ENCODE measurements around the gene RRN3. TPM values are rescaled to one million over a fixed set of nuclear protein-coding genes. Genes with fewer than 3 reads are reported as not detected.
A peak's percentile ranks its signal among the peaks of the same experiment; 100 is the strongest.
"Not testable (repeated sequence)": the region's sequence is repeated elsewhere in the genome, so short reads cannot be mapped to it uniquely, and the experiment has no call there.

The RRN3 gene
- total and polyA plus RNA-seq, 2 donors (not counting 3 experiments of a cell fraction or from before 2014, with no cell fraction given): 15.1 to 26.5 TPM

GRCh38 chr16:15031179-15031578 is 62.9 kb downstream of the RRN3 start:
- dilution Hi-C loops (cut with MboI; ENCODE audit: extremely low pct_ligation_motif_present, low sequenced_read_pairs) (no loop called here), intact Hi-C loops (cut with micrococcal nuclease) (no loop called here)
- Histone ChIP-seq H2AFZ (ENCODE audit: low read depth, low read length) (no peak overlapping the region), H3K9me1 (replicated peaks; ENCODE audit: control insufficient read depth, extremely low read depth, insufficient read depth, low read length) (no peaks in the 10 kb centered on the region), H3K27me3 (ENCODE audit: control insufficient read depth in 2 of 2, insufficient read depth in 2 of 2, low read length in 2 of 2) (no peaks in the 10 kb centered on the region), H4K20me1 (replicated peaks; ENCODE audit: control insufficient read depth, extremely low read depth, insufficient read depth, low read length) (no peaks in the 10 kb centered on the region), H3K79me2 (ENCODE audit: control insufficient read depth, insufficient read depth, low read length) (no peaks in the 10 kb centered on the region), H3K9ac (replicated peaks; ENCODE audit: extremely low read depth, insufficient read depth, low read length) (no peak overlapping the region), H3K4me3 (replicated peaks in 1 of 3; ENCODE audit: insufficient read depth in 1 of 3, low read depth in 1 of 3, low read length in 3 of 3) (no peak overlapping the region), H3K36me3 (ENCODE audit: control insufficient read depth in 2 of 2, extremely low read depth in 1 of 2, insufficient read depth in 2 of 2, low read length in 2 of 2) (peaks cover 6 to 45% of the 10 kb centered on the region in 2 experiments), H3K4me1 (ENCODE audit: control insufficient read depth, extremely low read depth, insufficient read depth, low read length) (peaks cover 33% of the 10 kb centered on the region), H3K4me2 (ENCODE audit: insufficient read depth, low read length) (no peak overlapping the region), H3K9me3 (replicated peaks; ENCODE audit: control insufficient read depth, insufficient read depth, low read length) (no peaks in the 10 kb centered on the region), H3K27ac (ENCODE audit: insufficient read depth, low read depth, low read length) (no peak overlapping the region)
- CTCF ChIA-PET: no interaction called here
- FAIRE-seq (no peak), DNase-seq (ENCODE audit: low read depth, low spot score) (no peak)
- BruUV-seq (replicated peaks): no TSS peak
- POLR2A ChIA-PET: no interaction called here
- TF ChIP-seq CTCF (IDR thresholded peaks at IDR 0.05; ENCODE audit: extremely low read depth in 1 of 2, insufficient read depth in 1 of 2, low read depth in 1 of 2, low read length in 2 of 2): no peak
- no peak for TF ChIP-seq FOS (IDR thresholded peaks at IDR 0.05; ENCODE audit: borderline replicate concordance, insufficient read depth, low read length)
- TF ChIP-seq EZH2 (IDR thresholded peaks at IDR 0.05; ENCODE audit: borderline replicate concordance, low read depth, low read length, severe bottlenecking): no peak
- no peak for TF ChIP-seq JUN (IDR thresholded peaks at IDR 0.05; ENCODE audit: borderline replicate concordance, insufficient read depth, insufficient read length, low read depth)
- TF ChIP-seq MYC (IDR thresholded peaks at IDR 0.05; ENCODE audit: low read depth, low read length): no peak

GRCh38 chr16:15029749-15030148 is 64.3 kb downstream of the RRN3 start:
- POLR2A ChIA-PET; H3K9me1 ChIP-seq (replicated peaks; ENCODE audit: control insufficient read depth, extremely low read depth, insufficient read depth, low read length); BruUV-seq (replicated peaks); H3K4me2 ChIP-seq (ENCODE audit: insufficient read depth, low read length); DNase-seq (ENCODE audit: low read depth, low spot score); H3K27me3 ChIP-seq (ENCODE audit: control insufficient read depth in 2 of 2, insufficient read depth in 2 of 2, low read length in 2 of 2); H3K27ac ChIP-seq (ENCODE audit: insufficient read depth, low read depth, low read length); H3K9me3 ChIP-seq (replicated peaks; ENCODE audit: control insufficient read depth, insufficient read depth, low read length); CTCF ChIA-PET; H2AFZ ChIP-seq (ENCODE audit: low read depth, low read length); H3K9ac ChIP-seq (replicated peaks; ENCODE audit: extremely low read depth, insufficient read depth, low read length); H3K79me2 ChIP-seq (ENCODE audit: control insufficient read depth, insufficient read depth, low read length); H3K4me3 ChIP-seq (replicated peaks in 1 of 3; ENCODE audit: insufficient read depth in 1 of 3, low read depth in 1 of 3, low read length in 3 of 3); dilution Hi-C loops (cut with MboI; ENCODE audit: extremely low pct_ligation_motif_present, low sequenced_read_pairs); H4K20me1 ChIP-seq (replicated peaks; ENCODE audit: control insufficient read depth, extremely low read depth, insufficient read depth, low read length); intact Hi-C loops (cut with micrococcal nuclease): not testable (repeated sequence)
- Histone ChIP-seq H3K4me1 (ENCODE audit: control insufficient read depth, extremely low read depth, insufficient read depth, low read length) (peaks cover 31% of the 10 kb centered on the region), H3K36me3 (ENCODE audit: control insufficient read depth in 2 of 2, extremely low read depth in 1 of 2, insufficient read depth in 2 of 2, low read length in 2 of 2) (peaks cover 3 to 40% of the 10 kb centered on the region in 2 experiments)
- FAIRE-seq: peak; percentile 62

GRCh38 chr16:15028801-15029698 is 65.0 kb downstream of the RRN3 start:
- FAIRE-seq; BruUV-seq (replicated peaks); H3K9me1 ChIP-seq (replicated peaks; ENCODE audit: control insufficient read depth, extremely low read depth, insufficient read depth, low read length); POLR2A ChIA-PET; CTCF ChIA-PET; intact Hi-C loops (cut with micrococcal nuclease); H3K27me3 ChIP-seq (ENCODE audit: control insufficient read depth in 2 of 2, insufficient read depth in 2 of 2, low read length in 2 of 2); dilution Hi-C loops (cut with MboI; ENCODE audit: extremely low pct_ligation_motif_present, low sequenced_read_pairs); H3K79me2 ChIP-seq (ENCODE audit: control insufficient read depth, insufficient read depth, low read length); H3K9ac ChIP-seq (replicated peaks; ENCODE audit: extremely low read depth, insufficient read depth, low read length); H3K4me2 ChIP-seq (ENCODE audit: insufficient read depth, low read length); H3K4me3 ChIP-seq (replicated peaks in 1 of 3; ENCODE audit: insufficient read depth in 1 of 3, low read depth in 1 of 3, low read length in 3 of 3); DNase-seq (ENCODE audit: low read depth, low spot score); H4K20me1 ChIP-seq (replicated peaks; ENCODE audit: control insufficient read depth, extremely low read depth, insufficient read depth, low read length); H3K27ac ChIP-seq (ENCODE audit: insufficient read depth, low read depth, low read length); H3K9me3 ChIP-seq (replicated peaks; ENCODE audit: control insufficient read depth, insufficient read depth, low read length); H2AFZ ChIP-seq (ENCODE audit: low read depth, low read length): not testable (repeated sequence)
- Histone ChIP-seq H3K36me3 (ENCODE audit: control insufficient read depth in 2 of 2, extremely low read depth in 1 of 2, insufficient read depth in 2 of 2, low read length in 2 of 2) (peaks cover 3 to 37% of the 10 kb centered on the region in 2 experiments), H3K4me1 (ENCODE audit: control insufficient read depth, extremely low read depth, insufficient read depth, low read length) (peaks cover 24% of the 10 kb centered on the region)
